SU-DHL-6 (cell line): Measurements from ENCODE around the gene CTRB2.
A peak's percentile ranks its signal among the peaks of the same experiment; 100 is the strongest.

Experiments used
- H2AFZ ChIP-seq: fragments of 200-600 bp; sonication (generic); 2 replicates; pipeline ENCODE4 v1.6.1; 2014; ENCODE audit warnings: low read depth, mild to moderate bottlenecking, moderate library complexity, mixed read lengths, antibody characterized with exemption, low read length; ENCODE audit not compliant: severe bottlenecking
- H3F3A ChIP-seq: fragments of 200-600 bp; shearing (Covaris generic); 2 replicates; pipeline ENCODE4 v1.6.0; 2016; ENCODE audit warnings: antibody characterized with exemption, mild to moderate bottlenecking; ENCODE audit not compliant: insufficient read depth
- H3K27ac ChIP-seq: fragments of 200-600 bp; sonication (generic); 2 replicates; pipeline ENCODE4 v1.5.1; 2016; ENCODE audit warnings: low read depth, mild to moderate bottlenecking, low read length, moderate library complexity, mixed read lengths
- H3K27me3 ChIP-seq: fragments of 200-600 bp; sonication (generic), shearing (Covaris generic); 2 replicates; pipeline ENCODE4 v1.6.0; 2014; ENCODE audit warnings: mild to moderate bottlenecking, low read length
- H3K36me3 ChIP-seq: fragments of 200-600 bp; sonication (generic); 2 replicates; pipeline ENCODE4 v1.6.1; 2014; ENCODE audit warnings: mild to moderate bottlenecking, low read length, mixed read lengths
- H3K4me2 ChIP-seq: fragments of 300-600, 200-600 bp; shearing (Covaris generic), sonication (generic); 2 replicates; pipeline ENCODE4 v1.6.0; 2014; ENCODE audit warnings: low read length, low read depth, mild to moderate bottlenecking; ENCODE audit not compliant: poor library complexity, severe bottlenecking
- H3K4me3 ChIP-seq: fragments of 200-600 bp; sonication (generic); 2 replicates; pipeline ENCODE4 v1.5.1; 2014; ENCODE audit warnings: antibody characterized with exemption, low read length, mild to moderate bottlenecking, mixed read lengths; ENCODE audit not compliant: insufficient read depth, poor library complexity, severe bottlenecking
- H3K79me2 ChIP-seq: fragments of 200-600 bp; sonication (generic); 2 replicates; pipeline ENCODE4 v1.6.1; 2014; ENCODE audit warnings: mild to moderate bottlenecking, low read length, moderate library complexity; ENCODE audit not compliant: insufficient read depth
- H3K9ac ChIP-seq: fragments of 200-600 bp; sonication (generic); 2 replicates; pipeline ENCODE4 v1.7.0; 2014; ENCODE audit warnings: mild to moderate bottlenecking, low read length
- H3K9me2 ChIP-seq: fragments of 200-600 bp; sonication (generic); replicated peaks from 2 replicates; pipeline ENCODE4 v1.6.1; 2014; ENCODE audit warnings: low read length; ENCODE audit not compliant: insufficient read depth
- H3K9me3 ChIP-seq: fragments of 200-600 bp; sonication (generic); 2 replicates; pipeline ENCODE4 v1.6.1; 2014; ENCODE audit warnings: low read length, mixed read lengths; ENCODE audit not compliant: insufficient read depth
- H4K20me1 ChIP-seq: fragments of 200-600 bp; sonication (generic); 2 replicates; pipeline ENCODE4 v1.6.1; 2014; ENCODE audit warnings: low read depth, mild to moderate bottlenecking, antibody characterized with exemption, low read length, moderate library complexity, mixed read lengths
- CTCF ChIP-seq: fragments of 200-600 bp; sonication (generic); IDR thresholded peaks from one replicate; pipeline ENCODE4 v1.5.1; 2017; ENCODE audit warnings: antibody characterized with exemption, mild to moderate bottlenecking, low read length, moderate library complexity; ENCODE audit not compliant: insufficient read depth, poor library complexity, severe bottlenecking
- EZH2phosphoT487 ChIP-seq: fragments of 200-600 bp; sonication (generic), shearing (Covaris generic); conservative IDR thresholded peaks from 2 replicates; pipeline ENCODE4 v1.6.1; 2018; ENCODE audit warnings: mild to moderate bottlenecking, antibody characterized with exemption, low read length, moderate library complexity, mixed read lengths

CTRB2 gene

GRCh38 chr16:75222271-75222783 is 15.4 kb upstream of the CTRB2 start:
- no peaks in the 10 kb centered on the region for H3F3A ChIP-seq
- H4K20me1 ChIP-seq = no peaks in the 10 kb centered on the region
- TF ChIP-seq EZH2phosphoT487 (no peak), CTCF (no peak)
- no peaks in the 10 kb centered on the region for H3K27me3 ChIP-seq
- H3K4me3 ChIP-seq = no peak overlapping the region
- H3K79me2 ChIP-seq = no peaks in the 10 kb centered on the region
- H3K27ac ChIP-seq = no peak overlapping the region
- H3K4me2 ChIP-seq = no peak overlapping the region
- no peaks in the 10 kb centered on the region for H3K36me3 ChIP-seq
- H3K9me3 ChIP-seq = no peaks in the 10 kb centered on the region
- no peaks in the 10 kb centered on the region for H3K9me2 ChIP-seq
- H2AFZ ChIP-seq = no peak overlapping the region
- no peak overlapping the region for H3K9ac ChIP-seq

- Histone ChIP-seq H3K9me2 (no peaks in the 10 kb centered on the region), H2AFZ (no peak overlapping the region), H3K4me3 (no peak overlapping the region), H4K20me1 (no peaks in the 10 kb centered on the region), H3K27ac (no peak overlapping the region), H3K9me3 (no peaks in the 10 kb centered on the region), H3K79me2 (no peaks in the 10 kb centered on the region), H3K36me3 (no peaks in the 10 kb centered on the region), H3K27me3 (no peaks in the 10 kb centered on the region), H3K9ac (no peak overlapping the region), H3K4me2 (peak overlapping the region; percentile 21), H3F3A (no peaks in the 10 kb centered on the region)
- TF ChIP-seq CTCF (no peak), EZH2phosphoT487 (no peak)
These were observed 12.9 kb upstream of the CTRB2 start for GRCh38 chr16:75219838-75220237.

GRCh38 chr16:75219088-75219487 is 12.1 kb upstream of the CTRB2 start:
- H3F3A ChIP-seq = no peaks in the 10 kb centered on the region
- no peaks in the 10 kb centered on the region for H3K9me3 ChIP-seq
- H3K9me2 ChIP-seq = no peaks in the 10 kb centered on the region
- H3K4me3 ChIP-seq = no peak overlapping the region
- H3K36me3 ChIP-seq = no peaks in the 10 kb centered on the region
- no peaks in the 10 kb centered on the region for H3K27me3 ChIP-seq
- no peak overlapping the region for H2AFZ ChIP-seq
- no peak overlapping the region for H3K4me2 ChIP-seq
- TF ChIP-seq CTCF (no peak), EZH2phosphoT487 (no peak)
- no peaks in the 10 kb centered on the region for H4K20me1 ChIP-seq
- no peak overlapping the region for H3K9ac ChIP-seq
- no peak overlapping the region for H3K27ac ChIP-seq
- H3K79me2 ChIP-seq = no peaks in the 10 kb centered on the region
